SU-DHL-6 (cell line): Measurements from ENCODE around the gene MORN5.

Source experiments
- CTCF ChIP-seq: fragments of 200-600 bp; sonication (generic); IDR thresholded peaks from one replicate; pipeline ENCODE4 v1.5.1; 2017; ENCODE audit warnings: antibody characterized with exemption, mild to moderate bottlenecking, low read length, moderate library complexity; ENCODE audit not compliant: insufficient read depth, poor library complexity, severe bottlenecking
- EZH2phosphoT487 ChIP-seq: fragments of 200-600 bp; sonication (generic), shearing (Covaris generic); conservative IDR thresholded peaks from 2 replicates; pipeline ENCODE4 v1.6.1; 2018; ENCODE audit warnings: mild to moderate bottlenecking, antibody characterized with exemption, low read length, moderate library complexity, mixed read lengths

- no peak for TF ChIP-seq CTCF
- no peak for TF ChIP-seq EZH2phosphoT487
Measured at GRCh38 chr9:122111413-122112085, 48.2 kb upstream of the MORN5 start.
